Mesenchymal stem cell (in vitro differentiated cells and primary cell): ENCODE results near the gene ZBED2.

ENCODE experiments used
- DNase-seq: peaks from one replicate; pipeline ENCODE4 v3.0.0-alpha.2; 2013
- H2AFZ ChIP-seq: one replicate; pipeline ENCODE4 v1.6.1; 2013; ENCODE audit warnings: low read depth, mild to moderate bottlenecking, control low read depth, inconsistent platforms, low read length, moderate library complexity
- H2AK5ac ChIP-seq: 2 replicates; pipeline ENCODE4 v1.6.1; 2013; ENCODE audit warnings: low read length, moderate library complexity, mild to moderate bottlenecking, inconsistent platforms; ENCODE audit not compliant: severe bottlenecking
- H2BK120ac ChIP-seq: one replicate; pipeline ENCODE4 v1.6.1; 2013; ENCODE audit warnings: low read depth, mild to moderate bottlenecking, inconsistent platforms, low read length, moderate library complexity
- H2BK12ac ChIP-seq, 2 experiments: one replicate each; pipeline ENCODE4 v1.6.1; 2013; ENCODE audit warnings: inconsistent platforms in 2 of 2, low read length in 2 of 2, mild to moderate bottlenecking in 2 of 2, moderate library complexity in 2 of 2, control low read depth in 1 of 2
- H2BK15ac ChIP-seq: one replicate; pipeline ENCODE4 v1.6.1; 2013; ENCODE audit warnings: mild to moderate bottlenecking, low read depth, inconsistent platforms; ENCODE audit not compliant: poor library complexity, severe bottlenecking
- H2BK5ac ChIP-seq: 2 replicates; pipeline ENCODE4 v1.6.1; 2013; ENCODE audit warnings: low read depth, mild to moderate bottlenecking, low read length, control low read depth, inconsistent platforms; ENCODE audit not compliant: poor library complexity, severe bottlenecking
- H3K14ac ChIP-seq, 2 experiments: one replicate each; pipeline ENCODE4 v1.6.1; 2013; ENCODE audit warnings: inconsistent platforms in 2 of 2, low read length in 2 of 2, control low read depth in 1 of 2, mild to moderate bottlenecking in 1 of 2, moderate library complexity in 1 of 2
- H3K18ac ChIP-seq, 2 experiments: one replicate each; pipeline ENCODE4 v1.6.1; 2013; ENCODE audit warnings: inconsistent platforms in 2 of 2, low read length in 2 of 2, control low read depth in 1 of 2, low read depth in 1 of 2, mild to moderate bottlenecking in 1 of 2
- H3K23ac ChIP-seq, 2 experiments: one replicate each; pipeline ENCODE4 v1.6.1; 2013; ENCODE audit warnings: inconsistent platforms in 2 of 2, low read length in 2 of 2, mild to moderate bottlenecking in 2 of 2, moderate library complexity in 2 of 2, control low read depth in 1 of 2
- H3K27ac ChIP-seq: 2 replicates; pipeline ENCODE4 v1.5.1; 2013; ENCODE audit warnings: mild to moderate bottlenecking, moderate library complexity, low read length, control low read depth, inconsistent platforms; ENCODE audit not compliant: poor library complexity, severe bottlenecking
- H3K27me3 ChIP-seq, 2 experiments: 2 replicates each; pipeline versions ENCODE4 v1.6.1 to v1.7.0; 2013; ENCODE audit warnings: low read length in 2 of 2, mild to moderate bottlenecking in 2 of 2, moderate library complexity in 2 of 2, control low read depth in 1 of 2, inconsistent platforms in 1 of 2; ENCODE audit not compliant: control insufficient read depth in 1 of 2, insufficient read depth in 1 of 2
- H3K36me3 ChIP-seq, 2 experiments: 2 replicates each; pipeline versions ENCODE4 v1.6.1 to v1.7.0; 2013; ENCODE audit warnings: low read length in 2 of 2, control low read depth in 1 of 2, inconsistent platforms in 1 of 2, low read depth in 1 of 2, mild to moderate bottlenecking in 1 of 2; ENCODE audit not compliant: insufficient read depth in 2 of 2, control insufficient read depth in 1 of 2
- H3K4ac ChIP-seq, 2 experiments: one replicate each; pipeline ENCODE4 v1.6.1; 2013; ENCODE audit warnings: inconsistent platforms in 2 of 2, low read length in 2 of 2, mild to moderate bottlenecking in 2 of 2, moderate library complexity in 2 of 2, control low read depth in 1 of 2, low read depth in 1 of 2
- H3K4me1 ChIP-seq: 2 replicates; pipeline ENCODE4 v1.6.1; 2013; ENCODE audit warnings: low read depth, low read length, control low read depth; ENCODE audit not compliant: control insufficient read depth, insufficient read depth
- H3K4me2 ChIP-seq: 2 replicates; pipeline ENCODE4 v1.6.1; 2013; ENCODE audit warnings: low read length, mild to moderate bottlenecking, inconsistent platforms; ENCODE audit not compliant: poor library complexity, severe bottlenecking
- H3K4me3 ChIP-seq, 2 experiments: 2 replicates each; pipeline versions ENCODE4 v1.5.1 to v1.7.0; 2013; ENCODE audit warnings: low read length in 2 of 2, mild to moderate bottlenecking in 2 of 2, control low read depth in 1 of 2, low read depth in 1 of 2; ENCODE audit not compliant: insufficient read depth in 1 of 2
- H3K79me1 ChIP-seq: replicated peaks from 2 replicates; pipeline ENCODE4 v1.6.1; 2013; ENCODE audit warnings: mild to moderate bottlenecking, control low read depth, low read length, inconsistent platforms; ENCODE audit not compliant: poor library complexity, severe bottlenecking
- H3K9ac ChIP-seq: 2 replicates; pipeline ENCODE4 v1.7.0; 2013; ENCODE audit warnings: mild to moderate bottlenecking, low read length, moderate library complexity
- H3K9me3 ChIP-seq: 2 replicates; pipeline ENCODE4 v1.7.0; 2013; ENCODE audit warnings: mild to moderate bottlenecking, low read length; ENCODE audit not compliant: control insufficient read depth
- H4K8ac ChIP-seq: one replicate; pipeline ENCODE4 v1.6.1; 2013; ENCODE audit warnings: inconsistent platforms, mild to moderate bottlenecking, low read length, moderate library complexity
- H4K91ac ChIP-seq: one replicate; pipeline ENCODE4 v1.6.1; 2013; ENCODE audit warnings: mild to moderate bottlenecking, low read length, inconsistent platforms
- WGBS: methylation state at CpG from one replicate; pipeline ENCODE4 v1.1.7; 2013; ENCODE audit warnings: mixed read lengths; 5-methylcytosine and 5-hydroxymethylcytosine counted together

The ZBED2 gene

DNA sequence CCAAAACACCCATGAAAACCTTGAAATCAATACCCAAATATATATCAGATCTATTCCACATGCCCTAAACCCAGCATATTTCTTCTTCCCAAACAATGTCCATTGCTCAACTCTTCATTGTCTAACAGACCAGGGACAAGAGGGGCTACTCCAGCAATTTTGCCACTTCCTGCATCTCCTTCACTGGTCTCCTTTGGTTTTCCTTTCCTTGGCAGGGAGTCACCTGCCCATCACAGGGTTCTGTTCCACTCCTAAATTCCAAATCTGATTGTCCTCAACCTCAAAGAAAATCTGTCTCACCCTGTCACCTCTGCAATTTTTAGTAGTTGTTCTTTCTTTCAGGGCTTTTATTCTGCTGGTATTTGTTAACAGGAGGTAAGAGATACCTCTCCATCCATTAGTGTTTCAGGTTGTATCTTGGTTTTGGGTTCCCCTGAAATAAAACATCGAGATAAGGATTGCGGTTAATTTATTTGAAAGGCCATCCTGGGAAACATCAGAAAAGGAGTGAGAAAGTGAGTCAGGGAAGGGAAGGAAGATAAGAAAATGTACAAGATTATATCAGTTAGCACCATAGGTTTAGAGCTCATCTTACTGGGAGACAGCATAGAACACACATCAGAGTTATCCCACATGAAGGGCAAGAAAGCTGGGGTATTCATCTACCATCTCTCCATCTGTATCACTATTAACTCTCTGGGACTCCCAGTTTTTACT is 13.6 kb downstream of the ZBED2 start:
- Histone ChIP-seq H3K4me2 (no peak overlapping the region), H3K27me3 (no peaks in the 10 kb centered on the region), H3K4ac (peak overlapping the region in 1 of 2 experiments; percentile 67), H3K9me3 (no peaks in the 10 kb centered on the region), H2BK5ac (peak overlapping the region; percentile 50), H2BK15ac (no peak overlapping the region), H3K18ac (peak overlapping the region in 1 of 2 experiments; percentile 81), H3K27ac (peak overlapping the region; percentile 69), H3K23ac (no peak overlapping the region), H3K9ac (no peak overlapping the region), H3K4me3 (no peak overlapping the region), H4K91ac (no peak overlapping the region), H4K8ac (no peak overlapping the region), H2AFZ (no peak overlapping the region), H2BK12ac (no peak overlapping the region), H3K4me1 (peaks cover 4% of the 10 kb centered on the region), H3K14ac (peak overlapping the region in 1 of 2 experiments; percentile 87), H2BK120ac (no peak overlapping the region), H2AK5ac (peak overlapping the region; percentile 99), H3K79me1 (no peaks in the 10 kb centered on the region), H3K36me3 (no peaks in the 10 kb centered on the region)
- DNase-seq: no peak
- 62% methylated on average over 2 of the region's 2 CpGs for WGBS

GRCh38 chr3:111579495-111579894 is 15.7 kb downstream of the ZBED2 start:
- Histone ChIP-seq H3K27me3 (no peaks in the 10 kb centered on the region), H3K79me1 (no peaks in the 10 kb centered on the region), H3K23ac (no peak overlapping the region), H2BK12ac (no peak overlapping the region), H4K8ac (no peak overlapping the region), H3K4ac (no peak overlapping the region), H3K27ac (no peak overlapping the region), H2BK15ac (no peak overlapping the region), H3K18ac (no peak overlapping the region), H3K4me1 (peaks cover 4% of the 10 kb centered on the region), H3K4me3 (no peak overlapping the region), H2AFZ (no peak overlapping the region), H3K36me3 (no peaks in the 10 kb centered on the region), H3K4me2 (no peak overlapping the region), H2BK120ac (no peak overlapping the region), H3K9ac (no peak overlapping the region), H3K14ac (no peak overlapping the region), H4K91ac (no peak overlapping the region), H3K9me3 (no peaks in the 10 kb centered on the region), H2BK5ac (no peak overlapping the region), H2AK5ac (peak overlapping the region; percentile 90)
- DNase-seq: no peak
- 97% methylated on average over 5 of the region's 5 CpGs for WGBS

GRCh38 chr3:111578867-111579266 is 16.3 kb downstream of the ZBED2 start:
- Histone ChIP-seq H2BK5ac (no peak overlapping the region), H3K4me2 (no peak overlapping the region), H3K18ac (no peak overlapping the region), H3K79me1 (no peaks in the 10 kb centered on the region), H4K91ac (no peak overlapping the region), H3K36me3 (no peaks in the 10 kb centered on the region), H2BK15ac (no peak overlapping the region), H2AK5ac (peak overlapping the region; percentile 21), H2BK120ac (no peak overlapping the region), H2BK12ac (no peak overlapping the region), H3K27me3 (no peaks in the 10 kb centered on the region), H3K23ac (peak overlapping the region in 1 of 2 experiments; percentile 40), H3K14ac (no peak overlapping the region), H3K4ac (no peak overlapping the region), H2AFZ (no peak overlapping the region), H3K9me3 (no peaks in the 10 kb centered on the region), H3K4me1 (peaks cover 4% of the 10 kb centered on the region), H3K4me3 (no peak overlapping the region), H4K8ac (no peak overlapping the region), H3K27ac (no peak overlapping the region), H3K9ac (no peak overlapping the region)
- 98% methylated on average over 4 of the region's 4 CpGs for WGBS
- no peak for DNase-seq

DNA sequence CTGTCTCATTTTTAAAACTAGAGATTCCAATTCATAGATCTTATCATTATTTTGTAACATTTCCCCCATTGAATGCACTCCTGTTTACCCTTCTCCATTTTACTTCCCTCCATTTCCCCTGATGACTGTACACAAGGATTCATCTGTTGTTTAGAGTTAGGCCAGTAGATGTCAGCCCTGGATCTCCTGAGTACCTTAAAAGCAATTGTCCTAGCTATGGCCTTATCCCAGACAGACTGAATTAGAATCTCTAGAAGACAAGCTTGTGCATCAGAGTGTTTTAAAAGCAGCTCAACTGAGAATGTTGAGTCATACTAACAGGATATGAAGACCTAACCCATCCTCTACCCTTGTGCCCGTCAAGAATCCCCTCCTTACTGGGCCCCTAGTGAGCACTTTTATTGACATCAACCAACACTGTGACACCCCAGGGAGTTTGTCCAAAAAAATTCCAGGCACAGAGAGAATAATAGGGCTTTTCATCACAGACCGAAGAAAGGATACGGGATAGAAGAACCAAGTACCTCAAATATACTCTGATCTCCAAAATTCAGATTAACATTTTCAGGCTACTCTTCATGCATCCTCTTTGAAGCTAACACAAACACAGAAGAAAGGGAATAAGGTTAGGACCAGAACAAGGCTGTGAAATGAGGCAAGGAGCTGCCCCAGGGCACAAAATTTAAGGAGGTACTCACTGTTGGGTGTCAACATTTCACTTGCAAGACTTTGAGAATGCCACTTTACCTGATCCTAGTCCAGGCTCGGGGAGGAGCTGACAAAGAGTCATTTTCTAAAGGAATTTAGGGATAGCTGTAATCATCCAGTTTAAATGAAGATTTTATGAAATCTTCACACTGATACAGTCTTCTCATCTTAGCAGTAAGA is 17.1 kb downstream of the ZBED2 start:
- H3K4me1 ChIP-seq: peaks cover 4% of the 10 kb centered on the region
- H3K14ac ChIP-seq: no peak overlapping the region
- H3K79me1 ChIP-seq: no peaks in the 10 kb centered on the region
- H3K27ac ChIP-seq: peak overlapping the region; percentile 30
- WGBS: 64% methylated on average over 3 of the region's 4 CpGs
- H3K4me2 ChIP-seq: no peak overlapping the region
- peak overlapping the region; percentile 66 for H2BK5ac ChIP-seq
- peak overlapping the region; percentile 34 to 83 for H3K18ac ChIP-seq
- H3K23ac ChIP-seq: no peak overlapping the region
- peak overlapping the region in 1 of 2 experiments; percentile 86 for H2BK12ac ChIP-seq
- peak overlapping the region; percentile 96 for H2AK5ac ChIP-seq
- peak; percentile 84 for DNase-seq
- H2AFZ ChIP-seq: no peak overlapping the region
- H3K36me3 ChIP-seq: no peaks in the 10 kb centered on the region
- H2BK120ac ChIP-seq: no peak overlapping the region
- H2BK15ac ChIP-seq: no peak overlapping the region
- no peak overlapping the region for H4K91ac ChIP-seq
- H3K4me3 ChIP-seq: no peak overlapping the region
- no peak overlapping the region for H3K4ac ChIP-seq
- no peak overlapping the region for H4K8ac ChIP-seq
- H3K9me3 ChIP-seq: no peaks in the 10 kb centered on the region
- no peak overlapping the region for H3K9ac ChIP-seq
- no peaks in the 10 kb centered on the region for H3K27me3 ChIP-seq
